Tibial nerve (tissue), 3 donors: ENCODE data around the gene ZBTB20.

ENCODE experiments used
- CTCF ChIP-seq, 5 experiments: fragments of 200-600 bp in 3 of 5; fragments of 450-650 bp in 2 of 5; sonication (generic) in 3 of 5; IDR thresholded peaks; one replicate each; pipeline ENCODE4 v1.5.1; 2016 to 2019; ENCODE audit warnings: antibody characterized with exemption in 5 of 5, mild to moderate bottlenecking in 3 of 5, moderate library complexity in 2 of 5
- POLR2A ChIP-seq, 2 donors: fragments of 450-650 bp; IDR thresholded peaks; one replicate each; pipeline ENCODE4 v1.6.1; 2017; ENCODE audit warnings: antibody characterized with exemption in 2 of 2, mild to moderate bottlenecking in 2 of 2, moderate library complexity in 2 of 2

- TF ChIP-seq CTCF (IDR thresholded peaks at IDR 0.05) (no peak), POLR2A (IDR thresholded peaks at IDR 0.05) (no peak)
These were observed 38.5 kb downstream of the ZBTB20 start for GRCh38 chr3:115108614-115109013.
